Measurements from ENCODE around the gene CCT6B. TPM values are rescaled to one million over a fixed set of nuclear protein-coding genes. Genes with fewer than 3 reads are reported as not detected.

The CCT6B gene
- total and polyA plus RNA-seq, 9 of the 15 experiments (the other 6 are each of a cell fraction or from before 2014, with no cell fraction given) = 0.25 to 0.91 (median 0.58) TPM

DNA sequence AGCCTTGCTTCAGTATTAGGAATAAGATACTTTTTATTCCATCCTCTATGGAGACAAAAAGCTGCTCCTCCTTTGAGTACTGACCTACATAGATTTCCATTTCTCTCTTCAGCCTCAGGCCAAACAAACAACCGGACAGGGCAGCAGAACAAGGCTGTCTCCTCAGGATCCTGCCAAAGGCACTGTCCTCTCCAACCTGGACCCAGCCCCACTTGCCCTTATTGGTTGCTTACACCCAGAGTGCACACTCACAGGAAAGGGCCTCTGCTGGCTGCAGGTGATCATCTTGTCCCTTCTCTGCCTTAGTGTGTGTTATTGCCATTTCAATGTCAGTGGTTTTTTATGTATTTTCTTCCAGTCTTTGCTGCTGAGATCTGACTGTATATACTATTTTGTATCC is 45.7 kb upstream of the CCT6B start:
- H3K9ac ChIP-seq (ENCODE audit: insufficient read depth in 1 of 2, low read depth in 2 of 2, low read length in 2 of 2) = no peak overlapping the region
- no peak overlapping the region for H3K4me3 ChIP-seq
- H2AFZ ChIP-seq (ENCODE audit: low read depth, low read length) = no peak overlapping the region
- peaks cover 76% of the 10 kb centered on the region for H3K36me3 ChIP-seq (ENCODE audit: control insufficient read depth, insufficient read depth, low read length)
- ATAC-seq = peak; percentile 11; the same call in 1 of the 3 replicates
- H3K79me2 ChIP-seq (ENCODE audit: control insufficient read depth, insufficient read depth, low read length) = no peaks in the 10 kb centered on the region
- no peaks in the 10 kb centered on the region for H3K9me3 ChIP-seq (replicated peaks; ENCODE audit: control insufficient read depth, insufficient read depth, low read depth, low read length)
- ChIA-PET POLR2A (interaction anchor here (0.9 to 1.4 kb wide), 5 partner anchors 9 to 124 kb away, joined by 3 to 5 read pairs (median 3); no protein-coding TSS in a partner anchor), CTCF (ENCODE audit: low intra/inter-chr PET ratio) (no interaction called here)
- no TSS peak for BruUV-seq (replicated peaks)
- DNase-seq (ENCODE audit: extremely low read depth in 1 of 4, low spot score in 3 of 4) = no peak
- intact Hi-C loops (cut with micrococcal nuclease) = no loop called here
- H3K9me1 ChIP-seq (ENCODE audit: control insufficient read depth, insufficient read depth, low read length) = no peaks in the 10 kb centered on the region
- WGBS (ENCODE audit: insufficient coverage, low coverage, missing lambda C conversion rate) = 64% methylated on average over 1 of the region's 1 CpG
- no peak for TF ChIP-seq HSF4 (CRISPR knock-in tag; IDR thresholded peaks at IDR 0.05; ENCODE audit: borderline replicate concordance)
- no peak for TF ChIP-seq TAF9B (IDR thresholded peaks at IDR 0.05; ENCODE audit: partially characterized antibody)
- TF ChIP-seq FOXK1 (CRISPR knock-in tag; IDR thresholded peaks at IDR 0.05; ENCODE audit: borderline replicate concordance) = no peak
- TF ChIP-seq SMARCC2 (IDR thresholded peaks at IDR 0.05; ENCODE audit: low read depth) = no peak
- TF ChIP-seq STAT5B (CRISPR knock-in tag; IDR thresholded peaks at IDR 0.05) = no peak
- TF ChIP-seq FOXJ3 (CRISPR knock-in tag; IDR thresholded peaks at IDR 0.05) = no peak
- TF ChIP-seq, protein P1, sequence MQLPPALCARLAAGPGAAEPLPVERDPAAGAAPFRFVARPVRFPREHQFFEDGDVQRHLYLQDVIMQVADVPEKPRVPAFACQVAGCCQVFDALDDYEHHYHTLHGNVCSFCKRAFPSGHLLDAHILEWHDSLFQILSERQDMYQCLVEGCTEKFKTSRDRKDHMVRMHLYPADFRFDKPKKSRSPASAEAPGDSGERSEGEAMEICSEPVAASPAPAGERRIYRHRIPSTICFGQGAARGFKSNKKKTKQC (CRISPR knock-in tag; IDR thresholded peaks at IDR 0.05) = no peak
- TF ChIP-seq ZNF347 (CRISPR knock-in tag; IDR thresholded peaks at IDR 0.05; ENCODE audit: low read depth) = no peak
- TF ChIP-seq PCBP2 (IDR thresholded peaks at IDR 0.05; ENCODE audit: low read depth, low read length, poor library complexity, severe bottlenecking) = no peak
- TF ChIP-seq, protein P2, sequence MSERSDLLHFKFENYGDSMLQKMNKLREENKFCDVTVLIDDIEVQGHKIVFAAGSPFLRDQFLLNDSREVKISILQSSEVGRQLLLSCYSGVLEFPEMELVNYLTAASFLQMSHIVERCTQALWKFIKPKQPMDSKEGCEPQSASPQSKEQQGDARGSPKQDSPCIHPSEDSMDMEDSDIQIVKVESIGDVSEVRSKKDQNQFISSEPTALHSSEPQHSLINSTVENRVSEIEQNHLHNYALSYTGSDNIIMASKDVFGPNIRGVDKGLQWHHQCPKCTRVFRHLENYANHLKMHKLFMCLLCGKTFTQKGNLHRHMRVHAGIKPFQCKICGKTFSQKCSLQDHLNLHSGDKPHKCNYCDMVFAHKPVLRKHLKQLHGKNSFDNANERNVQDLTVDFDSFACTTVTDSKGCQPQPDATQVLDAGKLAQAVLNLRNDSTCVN (CRISPR knock-in tag; IDR thresholded peaks at IDR 0.05) = no peak
- TF ChIP-seq KAT7 (CRISPR knock-in tag; IDR thresholded peaks at IDR 0.05; ENCODE audit: borderline replicate concordance) = no peak
- no peak for TF ChIP-seq PHTF2 (CRISPR knock-in tag; IDR thresholded peaks at IDR 0.05)
- TF ChIP-seq ZBED1 (IDR thresholded peaks at IDR 0.05) = no peak
- TF ChIP-seq, protein P3, sequence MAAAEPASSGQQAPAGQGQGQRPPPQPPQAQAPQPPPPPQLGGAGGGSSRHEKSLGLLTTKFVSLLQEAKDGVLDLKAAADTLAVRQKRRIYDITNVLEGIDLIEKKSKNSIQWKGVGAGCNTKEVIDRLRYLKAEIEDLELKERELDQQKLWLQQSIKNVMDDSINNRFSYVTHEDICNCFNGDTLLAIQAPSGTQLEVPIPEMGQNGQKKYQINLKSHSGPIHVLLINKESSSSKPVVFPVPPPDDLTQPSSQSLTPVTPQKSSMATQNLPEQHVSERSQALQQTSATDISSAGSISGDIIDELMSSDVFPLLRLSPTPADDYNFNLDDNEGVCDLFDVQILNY (CRISPR knock-in tag; IDR thresholded peaks at IDR 0.05) = no peak
- no peak for TF ChIP-seq ERF (CRISPR knock-in tag; IDR thresholded peaks at IDR 0.05)
- TF ChIP-seq ZNF436 (CRISPR knock-in tag; IDR thresholded peaks at IDR 0.05) = no peak
- no peak for TF ChIP-seq PYGO2 (tag; IDR thresholded peaks at IDR 0.05)
- no peak overlapping the region for H3K27ac ChIP-seq (ENCODE audit: extremely low read depth, low read depth, low read length)
- no peak for FAIRE-seq
- in situ Hi-C loops (cut with MboI) = no loop called here
- H3K4me2 ChIP-seq (ENCODE audit: insufficient read depth, low read length) = no peak overlapping the region
- H4K20me1 ChIP-seq (replicated peaks; ENCODE audit: control insufficient read depth, insufficient read depth, low read length) = no peaks in the 10 kb centered on the region
- H3K4me1 ChIP-seq (replicated peaks in 1 of 2; ENCODE audit: control insufficient read depth in 2 of 2, insufficient read depth in 2 of 2, low read length in 2 of 2) = no peaks in the 10 kb centered on the region
- no peaks in the 10 kb centered on the region for H3K27me3 ChIP-seq (ENCODE audit: control insufficient read depth in 2 of 2, insufficient read depth in 2 of 2, low read length in 2 of 2)
